Keratinocyte (primary cell): Measurements from ENCODE around the gene KIF16B.

Experiments
- EZH2 ChIP-seq: IDR thresholded peaks from one replicate; pipeline ENCODE4 v1.6.1; 2012; ENCODE audit warnings: inconsistent platforms, mild to moderate bottlenecking, low read length, moderate library complexity
- TF ChIP-seq, protein P1 (sequence below), 3 experiments: IDR thresholded peaks in 1 of 3; conservative IDR thresholded peaks in 1 of 3; optimal IDR thresholded peaks in 1 of 3; 2 replicates in 2 of 3; 3 replicates in 1 of 3; pipeline versions ENCODE3 to v1.5.1; 2011; ENCODE audit warnings: low read length in 3 of 3, mild to moderate bottlenecking in 3 of 3, moderate library complexity in 2 of 3, control low read depth in 1 of 3, inconsistent platforms in 1 of 3; ENCODE audit not compliant: insufficient read depth in 2 of 3; ENCODE audit errors: extremely low read depth in 1 of 3

DNA sequence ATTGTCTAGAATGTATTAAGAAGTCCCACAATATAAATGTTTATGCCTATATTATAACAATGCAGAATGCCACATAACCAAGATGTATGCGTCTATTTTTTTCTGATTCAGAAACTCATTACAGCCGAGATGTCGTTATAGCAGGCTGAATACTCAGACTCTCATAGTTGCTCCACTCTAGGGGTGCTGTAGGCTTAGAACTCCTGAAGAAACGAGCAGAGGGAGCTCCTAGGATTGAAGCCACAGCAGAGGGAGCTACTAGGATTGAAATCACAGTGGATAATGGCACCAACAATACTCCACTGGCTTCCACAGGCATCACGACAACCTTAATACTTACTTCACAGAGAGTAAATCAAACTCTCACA is 208.9 kb downstream of the KIF16B start:
- TF ChIP-seq, protein P1, sequence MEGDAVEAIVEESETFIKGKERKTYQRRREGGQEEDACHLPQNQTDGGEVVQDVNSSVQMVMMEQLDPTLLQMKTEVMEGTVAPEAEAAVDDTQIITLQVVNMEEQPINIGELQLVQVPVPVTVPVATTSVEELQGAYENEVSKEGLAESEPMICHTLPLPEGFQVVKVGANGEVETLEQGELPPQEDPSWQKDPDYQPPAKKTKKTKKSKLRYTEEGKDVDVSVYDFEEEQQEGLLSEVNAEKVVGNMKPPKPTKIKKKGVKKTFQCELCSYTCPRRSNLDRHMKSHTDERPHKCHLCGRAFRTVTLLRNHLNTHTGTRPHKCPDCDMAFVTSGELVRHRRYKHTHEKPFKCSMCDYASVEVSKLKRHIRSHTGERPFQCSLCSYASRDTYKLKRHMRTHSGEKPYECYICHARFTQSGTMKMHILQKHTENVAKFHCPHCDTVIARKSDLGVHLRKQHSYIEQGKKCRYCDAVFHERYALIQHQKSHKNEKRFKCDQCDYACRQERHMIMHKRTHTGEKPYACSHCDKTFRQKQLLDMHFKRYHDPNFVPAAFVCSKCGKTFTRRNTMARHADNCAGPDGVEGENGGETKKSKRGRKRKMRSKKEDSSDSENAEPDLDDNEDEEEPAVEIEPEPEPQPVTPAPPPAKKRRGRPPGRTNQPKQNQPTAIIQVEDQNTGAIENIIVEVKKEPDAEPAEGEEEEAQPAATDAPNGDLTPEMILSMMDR (optimal IDR thresholded peaks at IDR 0.05 in 1 of 3, IDR thresholded peaks at IDR 0.05 in 1 of 3, conservative IDR thresholded peaks at IDR 0.05 in 1 of 3; ENCODE audit: extremely low read depth in 1 of 3, insufficient read depth in 2 of 3, low read length in 3 of 3), result no peak
- no peak for TF ChIP-seq EZH2
